CD4-positive, alpha-beta T cell treated with Interleukin-12 subunit alpha and Interleukin-12 subunit beta, for 1 hour (primary cell): Measurements from ENCODE around the gene DNAL1.

Experiments used
- DNase-seq: peaks from one replicate; pipeline ENCODE4 v3.0.0-alpha.2; 2020

Gene DNAL1

DNA sequence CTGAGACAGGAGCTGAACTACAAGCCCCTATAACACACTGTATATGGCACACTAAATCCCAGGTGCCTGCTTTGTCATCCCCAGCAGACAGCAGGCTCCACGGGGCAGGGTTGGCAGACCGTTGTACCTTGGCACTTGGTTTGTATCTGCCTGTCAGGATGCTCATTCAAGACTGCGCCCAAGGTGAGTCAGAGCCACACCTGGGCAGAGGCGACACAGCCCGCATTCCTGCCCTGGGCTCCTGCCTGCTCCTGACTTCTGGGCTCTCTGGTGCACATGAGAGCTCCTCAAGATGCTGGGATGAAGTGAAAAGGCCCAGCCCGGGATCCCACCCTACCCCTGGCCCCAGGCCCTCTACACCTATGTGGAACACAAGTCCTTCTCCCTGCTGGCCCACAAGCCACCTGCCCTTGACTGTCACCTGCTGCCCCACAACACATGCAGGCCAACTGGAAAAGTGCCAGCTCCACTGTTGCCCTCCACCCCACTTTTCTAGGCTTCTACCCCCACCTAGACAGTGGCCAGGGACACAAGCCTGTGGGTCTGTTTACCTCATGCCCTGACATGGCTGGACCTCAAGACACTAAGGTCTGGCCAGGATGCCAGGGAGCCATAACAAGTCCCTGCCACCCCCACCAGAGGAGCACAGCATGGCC lies 100.2 kb downstream of the DNAL1 start:
- no peak for DNase-seq

DNA sequence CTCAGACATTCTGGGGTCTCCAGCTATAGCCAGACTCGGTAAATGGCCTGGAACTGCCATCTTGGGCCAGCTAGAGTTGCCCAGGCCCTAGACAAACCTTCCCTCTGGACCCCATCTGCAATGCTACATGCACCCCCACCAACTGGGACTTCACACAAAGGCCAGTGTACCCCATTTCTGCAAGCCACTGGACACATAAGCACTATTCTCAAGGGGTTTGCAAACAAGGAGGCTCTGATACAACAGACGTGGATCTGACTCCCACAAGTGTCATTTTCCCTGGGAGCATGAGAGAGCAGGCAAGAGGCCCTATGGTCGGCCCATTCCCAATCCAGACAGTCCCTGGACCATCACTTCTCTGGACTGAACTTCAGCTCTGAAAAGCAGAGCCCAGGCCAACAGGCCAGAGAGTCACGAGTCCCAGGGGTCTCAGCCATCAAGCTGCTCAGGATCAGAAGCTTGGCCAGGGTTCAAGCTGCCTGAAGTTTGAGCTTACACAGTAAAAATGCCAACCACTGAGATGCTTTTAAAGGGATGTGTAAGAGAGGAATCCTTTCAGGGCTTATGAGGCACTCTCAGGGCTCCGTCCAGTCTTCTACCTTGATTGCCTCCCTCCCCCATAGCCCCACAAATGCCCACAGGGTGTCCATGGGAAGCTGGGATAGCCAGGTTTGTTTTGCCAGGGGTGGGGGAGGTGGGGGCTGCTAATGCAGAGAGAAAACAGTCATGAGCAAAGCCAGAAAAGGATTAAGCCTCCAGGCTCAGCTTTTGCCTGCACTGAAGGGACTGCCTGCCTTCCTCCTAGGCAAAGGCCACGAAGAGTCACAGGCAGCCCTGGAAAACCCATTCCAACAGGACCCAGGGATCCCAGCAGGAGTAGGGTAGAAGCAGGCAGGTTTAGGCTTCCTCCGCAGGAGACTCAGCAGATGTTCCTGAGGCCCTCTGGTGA lies 101.1 kb downstream of the DNAL1 start:
- no peak for DNase-seq

DNA sequence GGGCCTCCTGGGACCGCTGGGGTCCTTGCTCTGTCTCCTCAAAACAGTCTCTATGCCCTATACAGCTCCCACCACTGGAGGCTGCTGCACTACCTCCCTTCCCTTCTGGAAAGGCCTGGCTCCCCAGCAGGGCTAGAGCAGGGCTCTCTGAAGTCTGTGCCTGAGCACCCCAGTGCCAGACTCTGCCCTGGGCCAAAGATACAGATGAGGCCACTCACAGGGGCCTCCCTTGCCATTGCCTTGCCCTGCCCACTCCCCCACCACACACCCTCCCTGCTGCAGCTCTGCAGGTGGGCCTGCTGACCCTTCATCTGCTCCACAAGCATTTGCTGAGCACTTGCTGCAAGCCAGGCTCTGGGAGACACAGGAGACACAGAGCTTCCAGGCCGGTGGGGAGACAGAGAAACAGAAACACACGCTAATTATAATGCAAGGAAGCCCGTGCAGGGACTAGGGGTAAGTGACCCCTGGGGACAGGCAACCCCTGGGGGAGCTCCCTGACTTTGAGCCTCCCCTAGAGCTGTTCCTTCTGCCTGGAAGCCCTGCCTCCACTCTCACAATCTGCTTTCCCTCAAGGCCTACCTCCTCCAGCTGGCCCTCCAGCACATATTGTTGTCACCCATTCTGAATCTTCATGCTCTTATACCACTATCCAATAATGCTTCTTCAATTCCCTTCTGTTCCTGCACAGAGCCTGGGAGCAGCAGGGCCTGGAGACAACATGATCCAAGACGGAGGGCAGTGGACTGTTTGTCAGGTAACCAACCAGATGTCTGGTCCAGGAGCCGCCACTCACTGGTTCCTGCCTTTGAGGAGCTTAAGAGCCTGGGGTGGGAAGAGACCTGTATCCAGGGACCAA lies 102.0 kb downstream of the DNAL1 start:
- no peak for DNase-seq

DNA sequence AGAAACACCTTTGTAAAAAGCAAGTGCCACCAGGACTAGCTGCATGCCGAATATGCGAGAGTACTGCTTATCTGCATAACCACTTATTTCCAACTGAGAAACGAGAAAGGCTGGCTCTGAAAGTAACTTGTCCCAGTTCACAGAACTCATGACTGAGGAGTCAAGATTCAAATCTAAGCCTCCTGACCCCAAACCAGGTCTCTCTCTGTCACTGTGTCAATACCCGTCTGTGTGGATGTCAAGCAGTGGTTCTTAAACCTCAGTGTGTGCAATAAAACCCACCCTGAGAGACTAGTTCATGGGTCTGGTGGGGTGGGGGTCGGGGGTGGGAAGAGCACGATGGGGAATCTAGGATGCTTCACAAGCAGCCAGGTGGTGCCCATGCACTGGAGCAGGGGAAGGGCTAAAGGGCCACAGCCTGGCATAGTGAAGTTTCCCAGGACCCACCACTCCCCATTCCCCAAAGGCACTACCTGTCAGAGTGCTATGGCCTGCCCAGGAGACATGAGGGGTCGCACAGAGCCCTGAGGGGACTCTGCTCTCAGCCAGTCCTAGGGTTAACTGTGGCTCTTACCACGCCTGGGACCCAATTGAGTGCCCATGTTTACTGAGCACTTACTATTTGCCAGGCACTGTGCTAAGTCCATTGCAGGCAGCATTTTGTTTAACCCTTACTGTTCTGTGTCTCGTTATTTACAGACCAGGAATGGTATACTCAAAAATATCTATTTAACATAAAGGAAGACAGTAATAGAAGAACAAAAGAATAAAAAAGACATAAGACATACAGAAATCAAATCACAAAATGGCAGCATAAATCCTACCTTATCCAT lies 102.8 kb downstream of the DNAL1 start:
- no peak for DNase-seq

DNA sequence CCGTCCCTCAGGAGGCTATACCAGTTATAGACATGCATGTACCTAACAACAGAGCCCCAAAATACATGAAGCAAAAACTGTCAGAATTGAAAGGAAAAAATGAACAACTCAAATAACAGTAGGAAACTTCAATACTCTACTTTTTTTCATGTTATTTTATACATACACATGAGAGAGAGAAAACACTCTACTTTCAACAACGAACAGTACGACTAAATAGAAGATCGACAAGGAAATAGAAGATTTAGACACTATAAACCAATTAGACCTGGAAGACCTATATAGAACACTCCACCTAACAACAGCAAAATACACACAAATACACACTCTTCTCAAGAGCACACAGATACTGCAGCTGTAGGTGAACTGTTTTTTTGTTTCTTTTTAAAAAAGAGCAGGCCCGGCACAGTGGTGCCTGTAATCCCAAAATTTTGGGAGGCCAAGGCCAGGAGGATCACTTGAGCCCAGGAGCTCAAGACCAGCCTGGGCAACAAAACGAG lies 104.1 kb downstream of the DNAL1 start:
- no peak for DNase-seq

GRCh38 chr14:73749706-73750530 lies 105.1 kb downstream of the DNAL1 start:
- DNase-seq, result no peak

DNA sequence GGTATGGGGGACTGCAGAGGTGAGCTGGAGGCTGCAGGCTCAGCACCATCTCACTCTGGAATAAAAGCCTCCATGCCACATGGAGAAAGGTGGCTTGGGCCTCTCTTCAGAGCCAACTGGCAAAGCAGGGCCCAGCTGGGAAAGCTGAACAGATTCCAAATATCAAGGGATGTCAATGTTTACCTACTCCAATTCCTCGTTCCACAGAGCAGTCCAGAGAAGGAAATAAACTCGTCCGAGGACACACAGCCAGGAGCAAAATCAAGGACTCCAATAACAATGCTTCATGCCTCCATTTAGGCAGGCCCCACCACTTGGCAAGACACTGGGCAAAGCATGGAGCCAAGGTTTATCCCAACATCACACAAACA lies 105.7 kb downstream of the DNAL1 start:
- DNase-seq, result no peak

GRCh38 chr14:73751157-73751691 lies 106.4 kb downstream of the DNAL1 start:
- peak; percentile 49 for DNase-seq

- DNase-seq, result peak; percentile 58
Measured at GRCh38 chr14:73752297-73752992, 107.7 kb downstream of the DNAL1 start.
